GM06990 (cell line): ENCODE results near the gene ARHGAP11A.

Source experiments
- DNase-seq: peaks from one replicate; pipeline ENCODE4 v3.0.0-alpha.2; 2011; ENCODE audit not compliant: insufficient read length; ENCODE audit errors: extremely low read depth
- H3K27me3 ChIP-seq: replicated peaks from 2 replicates; pipeline ENCODE4 v1.6.0; 2011; ENCODE audit warnings: low read length; ENCODE audit not compliant: control insufficient read depth, insufficient read depth
- H3K36me3 ChIP-seq: 2 replicates; pipeline ENCODE4 v1.5.1; 2011; ENCODE audit warnings: low read length; ENCODE audit not compliant: control insufficient read depth, insufficient read depth
- H3K4me3 ChIP-seq: replicated peaks from 2 replicates; pipeline ENCODE4 v1.5.1; 2011; ENCODE audit warnings: low read depth, mild to moderate bottlenecking, control low read depth, low read length
- CTCF ChIP-seq: IDR thresholded peaks from 2 replicates; pipeline ENCODE4 v1.5.1; 2011; ENCODE audit warnings: low read length, control low read depth, mild to moderate bottlenecking, inconsistent platforms; ENCODE audit not compliant: insufficient read depth, poor library complexity, severe bottlenecking

ARHGAP11A gene

DNA sequence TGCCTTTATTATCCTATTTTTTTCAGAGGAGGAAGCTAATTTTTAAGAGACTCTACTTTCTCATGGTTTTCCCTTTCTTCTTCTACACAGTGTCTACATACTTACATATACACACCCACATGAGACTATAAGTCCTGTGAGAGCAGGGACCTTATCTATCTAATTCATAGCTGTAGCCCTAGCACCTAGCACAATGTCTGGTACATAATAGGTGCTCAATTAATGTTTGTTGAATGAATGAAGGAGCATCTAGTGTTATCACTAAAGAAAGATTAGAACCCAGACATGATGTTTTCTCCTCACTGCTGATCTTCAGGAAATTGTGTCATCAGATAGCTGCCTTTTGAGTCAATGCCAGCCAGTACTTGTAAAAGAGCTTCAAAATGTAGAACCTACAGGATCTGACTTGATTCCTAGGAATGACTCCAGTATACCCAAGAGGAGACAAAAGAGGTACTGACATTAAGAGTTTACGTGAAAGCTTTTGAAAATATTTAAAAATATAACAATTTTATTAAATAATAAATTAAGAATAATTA is 28.7 kb downstream of the ARHGAP11A start:
- peaks cover 2% of the 10 kb centered on the region for H3K36me3 ChIP-seq
- H3K27me3 ChIP-seq, result no peaks in the 10 kb centered on the region
- no peak for DNase-seq
- no peak for TF ChIP-seq CTCF
- no peak overlapping the region for H3K4me3 ChIP-seq

DNA sequence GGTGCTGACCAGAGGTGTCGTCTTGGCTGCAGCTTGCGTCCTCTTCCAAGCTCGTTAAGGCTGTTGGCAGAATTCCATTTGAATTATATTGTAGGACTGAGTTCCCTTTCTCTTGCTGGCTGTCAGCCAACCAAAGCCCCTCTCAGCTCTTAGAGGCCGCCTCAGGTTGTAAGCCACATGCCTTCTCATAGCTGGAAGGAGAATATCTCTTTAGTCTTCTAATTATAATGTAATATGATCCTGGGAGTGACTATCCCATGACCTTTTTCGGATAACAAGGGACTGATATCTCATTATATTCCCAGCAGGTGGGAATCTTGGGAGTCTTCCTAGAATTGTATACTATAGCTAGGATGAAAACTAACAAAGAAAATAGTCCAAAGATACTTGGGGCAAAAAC is 31.0 kb downstream of the ARHGAP11A start:
- DNase-seq, result no peak
- H3K27me3 ChIP-seq, result no peaks in the 10 kb centered on the region
- no peak overlapping the region for H3K4me3 ChIP-seq
- peaks cover 2% of the 10 kb centered on the region for H3K36me3 ChIP-seq
- no peak for TF ChIP-seq CTCF

DNA sequence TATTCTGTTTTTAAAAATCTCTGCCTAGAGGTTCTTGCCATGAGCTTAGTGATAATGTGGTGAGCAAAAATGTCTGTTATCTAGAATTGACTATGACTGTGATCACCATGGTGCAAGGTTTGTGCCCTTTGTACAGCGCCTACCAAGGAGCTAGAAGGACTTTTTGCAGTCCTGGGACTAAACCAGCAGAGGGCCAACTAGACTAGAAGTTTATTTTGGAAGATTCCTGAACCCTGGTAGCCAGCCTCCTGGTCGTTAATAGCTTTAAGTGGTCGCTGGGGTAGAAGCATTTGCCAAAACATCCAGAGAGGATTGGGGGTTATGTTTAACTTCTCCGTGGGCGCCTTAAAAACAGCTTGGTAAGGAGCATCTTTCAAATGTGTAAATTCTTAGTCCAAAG is 34.0 kb downstream of the ARHGAP11A start:
- peak; percentile 10 for TF ChIP-seq CTCF
- H3K36me3 ChIP-seq, result no peaks in the 10 kb centered on the region; the same call in 1 of the 2 replicates
- no peaks in the 10 kb centered on the region for H3K27me3 ChIP-seq
- H3K4me3 ChIP-seq, result no peak overlapping the region
- DNase-seq, result no peak

GRCh38 chr15:32651229-32651837 is 36.0 kb downstream of the ARHGAP11A start:
- peak; percentile 94 for TF ChIP-seq CTCF
- no peaks in the 10 kb centered on the region for H3K27me3 ChIP-seq
- no peak for DNase-seq

DNA sequence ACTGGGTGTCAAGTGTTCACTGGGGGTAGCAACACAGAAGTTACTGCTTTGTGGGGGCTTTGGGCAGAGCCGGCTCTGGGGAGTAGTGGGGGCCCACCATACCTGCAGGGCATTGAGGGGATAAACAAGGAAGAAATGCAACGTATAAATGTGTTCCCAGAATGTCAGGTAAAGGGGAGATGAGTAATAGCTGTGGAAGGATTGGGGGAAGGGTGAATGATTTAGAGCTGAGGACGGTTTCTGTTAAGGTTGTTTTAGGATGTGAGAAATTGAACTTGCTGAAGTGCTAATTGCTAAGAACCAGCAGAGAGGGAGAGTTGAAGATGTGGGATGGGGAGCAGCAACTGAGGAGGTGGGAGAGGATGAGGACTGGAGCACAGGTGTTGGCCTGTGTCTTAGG is 36.9 kb downstream of the ARHGAP11A start:
- Histone ChIP-seq H3K36me3 (no peaks in the 10 kb centered on the region; the same call in 1 of the 2 replicates), H3K4me3 (no peak overlapping the region), H3K27me3 (no peaks in the 10 kb centered on the region)
- DNase-seq, result no peak
- no peak for TF ChIP-seq CTCF

More at GRCh38 chr15:32651229-32651837, 36.0 kb downstream of the ARHGAP11A start:
- no peaks in the 10 kb centered on the region; the same call in 1 of the 2 replicates for H3K36me3 ChIP-seq
- no peak overlapping the region for H3K4me3 ChIP-seq
